ENCODE measurements around the gene THAP11. TPM values are rescaled to one million over a fixed set of nuclear protein-coding genes. Genes with fewer than 3 reads are reported as not detected.
A peak's percentile ranks its signal among the peaks of the same experiment; 100 is the strongest.
"Not testable (repeated sequence)": the region's sequence is repeated elsewhere in the genome, so short reads cannot be mapped to it uniquely, and the experiment has no call there.

The THAP11 gene
- polyA plus RNA-seq, 6 donors from 2014 or later = 83.6 to 113 (median 105) TPM

GRCh38 chr16:67857547-67858233 is 15.6 kb downstream of the THAP11 start:
- peak in 1 of 2 donors; percentile 43 for ATAC-seq (ENCODE audit: low read depth in 2 of 2)
- Mint-ChIP-seq H3K27me3 (no peaks in the 10 kb centered on the region), H3K36me3 (no peaks in the 10 kb centered on the region), H3K27ac (peak overlapping the region in 2 of 6 donors; percentile 15 to 19), H3K4me1 (peaks cover 25 to 40% (median 36%) of the 10 kb centered on the region in 3 donors), H3K9me3 (no peaks in the 10 kb centered on the region), H3K4me3 (peak overlapping the region in 1 of 8 donors; percentile 50)
- DNase-seq = no peak

GRCh38 chr16:67858500-67858899 is 16.4 kb downstream of the THAP11 start:
- ATAC-seq (ENCODE audit: low read depth in 2 of 2) = no peak
- Mint-ChIP-seq H3K4me3 (no peak overlapping the region), H3K27ac (peak overlapping the region in 3 of 6 donors; percentile 33 to 87 (median 80)), H3K27me3 (no peaks in the 10 kb centered on the region), H3K36me3 (no peaks in the 10 kb centered on the region), H3K9me3 (no peaks in the 10 kb centered on the region), H3K4me1 (peaks cover 25 to 40% (median 36%) of the 10 kb centered on the region in 3 donors)
- no peak for DNase-seq

GRCh38 chr16:67860589-67861398 is 18.7 kb downstream of the THAP11 start:
- H3K9me3 Mint-ChIP-seq = no peaks in the 10 kb centered on the region
- DNase-seq (no peak), ATAC-seq (ENCODE audit: low read depth in 2 of 2) (no peak)
- H3K27me3 Mint-ChIP-seq = no peaks in the 10 kb centered on the region
- no peaks in the 10 kb centered on the region for H3K36me3 Mint-ChIP-seq
- no peak overlapping the region for H3K4me3 Mint-ChIP-seq
- peaks cover 25 to 40% (median 31%) of the 10 kb centered on the region in 3 donors for H3K4me1 Mint-ChIP-seq
- peak overlapping the region in 1 of 6 donors; percentile 11 for H3K27ac Mint-ChIP-seq

GRCh38 chr16:67861877-67862276 is 19.8 kb downstream of the THAP11 start:
- Mint-ChIP-seq H3K9me3 (no peaks in the 10 kb centered on the region), H3K36me3 (no peaks in the 10 kb centered on the region), H3K27me3 (no peaks in the 10 kb centered on the region), H3K27ac (peak overlapping the region in 1 of 6 donors; percentile 60), H3K4me3 (no peak overlapping the region), H3K4me1 (peaks cover 23 to 37% (median 28%) of the 10 kb centered on the region in 3 donors)
- no peak for DNase-seq
- no peak for ATAC-seq (ENCODE audit: low read depth in 2 of 2)

GRCh38 chr16:67862623-67863583 is 20.8 kb downstream of the THAP11 start:
- Mint-ChIP-seq H3K4me3 (no peak overlapping the region), H3K4me1 (peaks cover 13 to 27% (median 18%) of the 10 kb centered on the region in 3 donors), H3K9me3 (no peaks in the 10 kb centered on the region), H3K27me3 (no peaks in the 10 kb centered on the region), H3K27ac (peak overlapping the region in 1 of 6 donors; percentile 50), H3K36me3 (no peaks in the 10 kb centered on the region)
- ATAC-seq (ENCODE audit: low read depth in 2 of 2) = no peak
- no peak for DNase-seq

DNA sequence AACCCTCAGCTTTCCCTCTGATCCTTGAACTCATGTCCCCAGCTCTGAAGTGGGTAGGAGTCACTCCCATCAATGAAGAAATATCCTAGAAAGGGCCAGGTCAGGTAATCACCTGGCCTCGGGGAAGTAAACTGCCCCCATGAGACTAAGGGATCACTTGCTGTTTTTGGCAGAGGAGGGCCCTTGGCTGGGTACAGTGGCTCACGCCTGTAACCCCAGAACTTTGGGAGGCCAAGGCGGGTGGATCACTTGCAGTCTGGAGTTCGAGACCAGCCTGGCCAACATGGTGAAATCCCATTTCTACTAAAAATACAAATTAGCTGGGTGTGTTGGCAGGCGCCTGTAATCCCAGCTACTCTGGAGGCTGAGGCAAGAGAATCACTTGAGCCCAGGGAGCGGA is 21.9 kb downstream of the THAP11 start:
- H3K4me3 Mint-ChIP-seq; DNase-seq; H3K9me3 Mint-ChIP-seq; H3K36me3 Mint-ChIP-seq; H3K27me3 Mint-ChIP-seq; ATAC-seq (ENCODE audit: low read depth in 2 of 2): not testable (repeated sequence)
- H3K27ac Mint-ChIP-seq = peak overlapping the region in 1 of 6 donors; percentile 10
- H3K4me1 Mint-ChIP-seq = peaks cover 9 to 17% (median 10%) of the 10 kb centered on the region in 3 donors

DNA sequence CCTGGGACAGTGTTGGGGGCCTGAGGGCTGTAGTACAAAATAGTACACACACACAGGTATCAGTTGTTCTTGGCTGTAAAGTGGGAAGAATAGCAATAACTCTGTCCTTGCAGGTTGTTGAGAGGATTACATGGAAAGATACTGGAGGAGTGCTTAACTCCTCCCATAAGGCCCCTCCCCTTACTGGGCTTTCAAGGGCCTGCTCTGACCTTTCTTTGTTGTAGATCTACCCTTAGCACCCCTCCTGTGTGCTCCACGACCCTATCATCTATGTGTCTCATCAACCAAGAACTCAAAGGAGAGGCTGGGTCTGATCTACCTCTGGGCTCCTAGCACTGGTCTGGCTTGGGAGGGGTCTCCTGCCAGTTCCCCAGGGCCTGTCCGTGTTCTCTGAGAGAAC is 22.5 kb downstream of the THAP11 start:
- H3K9me3 Mint-ChIP-seq = no peaks in the 10 kb centered on the region
- ATAC-seq (ENCODE audit: low read depth in 2 of 2) = no peak
- H3K27ac Mint-ChIP-seq = peak overlapping the region in 3 of 6 donors; percentile 10 to 80 (median 36)
- H3K27me3 Mint-ChIP-seq = no peaks in the 10 kb centered on the region
- no peak for DNase-seq
- H3K4me3 Mint-ChIP-seq = no peak overlapping the region
- H3K4me1 Mint-ChIP-seq = peaks cover 9 to 17% (median 9%) of the 10 kb centered on the region in 3 donors
- H3K36me3 Mint-ChIP-seq = no peaks in the 10 kb centered on the region

GRCh38 chr16:67865318-67865717 is 23.2 kb downstream of the THAP11 start:
- peaks cover 9 to 17% (median 9%) of the 10 kb centered on the region in 3 donors for H3K4me1 Mint-ChIP-seq
- no peaks in the 10 kb centered on the region for H3K27me3 Mint-ChIP-seq
- ATAC-seq (ENCODE audit: low read depth in 2 of 2) (no peak), DNase-seq (no peak)
- H3K9me3 Mint-ChIP-seq = no peaks in the 10 kb centered on the region
- no peaks in the 10 kb centered on the region for H3K36me3 Mint-ChIP-seq
- no peak overlapping the region for H3K4me3 Mint-ChIP-seq
- no peak overlapping the region for H3K27ac Mint-ChIP-seq

DNA sequence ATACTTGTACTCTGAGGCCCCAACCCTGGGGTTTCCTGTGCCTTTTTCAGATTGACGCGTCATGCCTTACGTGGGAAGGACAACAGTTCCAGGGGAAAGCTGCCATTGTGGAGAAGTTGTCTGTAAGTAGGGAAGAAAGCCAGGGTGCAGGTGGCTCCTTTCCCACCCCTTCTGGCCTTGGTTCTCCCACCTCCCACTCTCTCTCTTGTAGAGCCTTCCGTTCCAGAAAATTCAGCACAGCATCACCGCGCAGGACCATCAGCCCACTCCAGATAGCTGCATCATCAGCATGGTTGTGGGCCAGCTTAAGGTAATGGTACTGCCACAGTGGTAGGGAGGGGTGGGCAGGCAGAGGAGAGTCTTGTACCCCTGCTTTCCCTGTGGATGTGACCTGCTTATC is 26.2 kb downstream of the THAP11 start:
- DNase-seq (no peak), ATAC-seq (ENCODE audit: low read depth in 2 of 2) (no peak)
- Mint-ChIP-seq H3K4me3 (no peak overlapping the region), H3K27me3 (no peaks in the 10 kb centered on the region), H3K9me3 (no peaks in the 10 kb centered on the region), H3K27ac (peak overlapping the region in 1 of 6 donors; percentile 27), H3K4me1 (peaks cover 10 to 16% (median 11%) of the 10 kb centered on the region in 3 donors), H3K36me3 (no peaks in the 10 kb centered on the region)

DNA sequence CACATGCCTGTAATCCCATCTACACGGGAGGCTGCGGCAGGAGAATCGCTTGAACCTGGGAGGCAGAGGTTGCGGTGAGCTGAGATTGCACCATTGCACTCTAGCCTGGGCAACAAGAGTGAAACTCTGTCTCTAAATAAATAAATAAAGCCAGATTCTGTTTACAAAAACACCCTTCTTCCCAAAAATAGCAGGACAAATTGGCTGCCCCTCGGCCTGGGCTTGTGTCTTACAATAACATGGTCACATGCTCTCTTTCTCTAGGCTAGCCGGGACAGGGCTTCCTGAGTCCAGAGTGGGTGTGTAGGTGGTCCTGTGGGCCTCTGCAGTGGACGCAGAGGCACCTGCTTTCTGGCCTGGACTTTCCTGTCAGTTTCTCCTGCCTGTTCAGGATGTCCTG is 27.5 kb downstream of the THAP11 start:
- H3K27ac Mint-ChIP-seq = peak overlapping the region in 1 of 6 donors; percentile 72
- no peak for ATAC-seq (ENCODE audit: low read depth in 2 of 2)

GRCh38 chr16:67871256-67871655 is 29.1 kb downstream of the THAP11 start:
- H3K9me3 Mint-ChIP-seq = no peaks in the 10 kb centered on the region
- peak overlapping the region in 5 of 8 donors; percentile 62 to 91 (median 89) for H3K4me3 Mint-ChIP-seq
- no peak for ATAC-seq (ENCODE audit: low read depth in 2 of 2)
- peaks cover 31 to 38% (median 37%) of the 10 kb centered on the region in 3 donors for H3K4me1 Mint-ChIP-seq
- no peaks in the 10 kb centered on the region for H3K36me3 Mint-ChIP-seq
- H3K27me3 Mint-ChIP-seq = no peaks in the 10 kb centered on the region
- peak overlapping the region in 2 of 6 donors; percentile 43 to 54 for H3K27ac Mint-ChIP-seq
- no peak for DNase-seq

More for the DNA sequence above, 27.5 kb downstream of the THAP11 start:
- no peaks in the 10 kb centered on the region for H3K27me3 Mint-ChIP-seq
- H3K9me3 Mint-ChIP-seq = no peaks in the 10 kb centered on the region
- H3K36me3 Mint-ChIP-seq = no peaks in the 10 kb centered on the region
- no peak for DNase-seq
- peaks cover 19 to 27% (median 22%) of the 10 kb centered on the region in 3 donors for H3K4me1 Mint-ChIP-seq
- H3K4me3 Mint-ChIP-seq = no peak overlapping the region

DNA sequence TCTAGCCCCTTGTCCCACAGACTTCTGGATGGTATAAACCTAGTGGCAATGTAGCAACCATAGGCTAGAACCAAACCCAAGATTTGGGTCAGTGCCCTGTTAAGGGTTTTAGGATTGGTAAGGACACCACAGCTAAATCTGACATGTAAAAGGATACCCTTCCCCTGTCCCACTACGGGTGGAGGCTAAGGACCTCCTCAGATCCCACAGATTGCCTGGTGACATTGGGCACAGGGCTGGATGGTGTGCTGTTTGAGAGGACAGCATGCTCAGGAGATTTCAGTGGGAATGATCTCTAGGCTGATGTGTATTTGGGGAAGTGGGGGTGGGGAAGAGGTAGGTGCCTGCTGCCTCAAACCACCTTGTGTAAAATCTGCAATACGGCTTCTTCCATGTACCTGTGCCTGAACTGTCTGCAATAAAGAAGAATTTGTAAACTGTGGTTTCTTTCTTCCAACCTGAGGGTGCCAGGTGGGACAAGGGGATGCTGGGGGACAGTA is 30.1 kb downstream of the THAP11 start:
- peak overlapping the region; percentile 81 to 90 (median 88) for H3K27ac Mint-ChIP-seq
- no peaks in the 10 kb centered on the region for H3K9me3 Mint-ChIP-seq
- H3K27me3 Mint-ChIP-seq = no peaks in the 10 kb centered on the region
- H3K4me3 Mint-ChIP-seq = peak overlapping the region; percentile 89 to 95 (median 91)
- no peak for ATAC-seq (ENCODE audit: low read depth in 2 of 2)
- peaks cover 0 to 4% of the 10 kb centered on the region in 2 donors for H3K36me3 Mint-ChIP-seq
- H3K4me1 Mint-ChIP-seq = peaks cover 31 to 38% (median 38%) of the 10 kb centered on the region in 3 donors
- DNase-seq = no peak

All from naive B cell (primary cell).